ENCODE measurements around the gene MYO1G. TPM values are rescaled to one million over a fixed set of nuclear protein-coding genes. Genes with fewer than 3 reads are reported as not detected.

The MYO1G gene
- total RNA-seq, 4 donors from 2014 or later: 0.68 to 4.5 (median 1.6) TPM

GRCh38 chr7:44982535-44982923 is 3.7 kb upstream of the MYO1G start:
- H3K9me3 ChIP-seq: no peaks in the 10 kb centered on the region
- peaks cover 32% of the 10 kb centered on the region for H3K36me3 ChIP-seq
- peaks cover 55% of the 10 kb centered on the region for H3K4me1 ChIP-seq
- WGBS: 80% methylated on average over 1 of the region's 1 CpG
- no peak overlapping the region for H3K4me3 ChIP-seq
- no peaks in the 10 kb centered on the region for H3K27me3 ChIP-seq
- H3K27ac ChIP-seq: no peak overlapping the region
- DNase-seq (ENCODE audit: low spot score in 2 of 2): no peak
- TF ChIP-seq POLR2A (IDR thresholded peaks at IDR 0.05) (no peak), POLR2AphosphoS5 (IDR thresholded peaks at IDR 0.05) (no peak), EP300 (IDR thresholded peaks at IDR 0.05) (no peak), CTCF (IDR thresholded peaks at IDR 0.05) (no peak)

DNA sequence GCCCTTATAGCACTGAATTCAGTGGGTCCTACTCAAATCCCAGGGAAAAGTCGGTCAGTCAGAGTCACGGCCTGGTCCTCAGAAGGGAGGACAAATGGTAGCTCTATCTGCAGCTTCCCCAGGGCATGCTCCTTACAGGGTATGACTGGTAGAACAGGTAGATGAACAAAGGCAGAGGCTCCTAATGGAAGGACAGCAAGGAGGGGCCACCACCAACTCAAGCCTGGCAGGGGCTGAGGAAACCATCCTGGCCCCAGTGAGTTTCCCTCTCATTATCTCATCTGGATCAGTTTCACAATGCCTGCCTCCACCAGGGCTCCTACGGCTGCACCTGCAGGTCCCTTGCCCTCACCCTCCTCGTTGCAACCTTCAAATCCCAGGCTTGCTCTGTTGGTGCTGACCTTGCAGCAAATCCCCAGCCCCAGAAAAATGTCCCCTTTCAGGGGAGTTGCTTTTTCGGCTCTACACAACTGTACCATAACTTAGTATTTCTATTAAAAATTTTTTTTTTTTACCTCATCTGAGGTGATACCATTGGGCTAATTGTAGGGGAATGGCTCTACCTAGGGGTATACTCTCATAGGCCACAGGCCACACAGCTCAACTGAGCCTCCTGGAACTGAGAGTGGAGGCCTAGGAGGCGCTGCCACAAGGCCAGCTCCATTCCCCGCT is 2.4 kb upstream of the MYO1G start:
- Histone ChIP-seq H3K9me3 (no peaks in the 10 kb centered on the region), H3K36me3 (peaks cover 32% of the 10 kb centered on the region), H3K4me3 (no peak overlapping the region), H3K4me1 (peaks cover 52% of the 10 kb centered on the region), H3K27ac (peak overlapping the region; percentile 57), H3K27me3 (no peaks in the 10 kb centered on the region)
- WGBS: 77% methylated on average over 7 of the region's 7 CpGs
- DNase-seq (ENCODE audit: low spot score in 2 of 2): peak in 1 of 2 donors; percentile 47
- TF ChIP-seq CTCF (IDR thresholded peaks at IDR 0.05): no peak
- TF ChIP-seq EP300 (IDR thresholded peaks at IDR 0.05): no peak
- TF ChIP-seq POLR2AphosphoS5 (IDR thresholded peaks at IDR 0.05): no peak
- no peak for TF ChIP-seq POLR2A (IDR thresholded peaks at IDR 0.05)

- no peak for TF ChIP-seq POLR2AphosphoS5 (IDR thresholded peaks at IDR 0.05)
- no peak for TF ChIP-seq EP300 (IDR thresholded peaks at IDR 0.05)
- TF ChIP-seq POLR2A (IDR thresholded peaks at IDR 0.05): no peak
- TF ChIP-seq CTCF (IDR thresholded peaks at IDR 0.05): no peak
- Histone ChIP-seq H3K27ac (peak overlapping the region; percentile 57), H3K9me3 (no peaks in the 10 kb centered on the region), H3K27me3 (no peaks in the 10 kb centered on the region), H3K36me3 (peaks cover 33% of the 10 kb centered on the region), H3K4me3 (no peak overlapping the region), H3K4me1 (peaks cover 45% of the 10 kb centered on the region)
- DNase-seq (ENCODE audit: low spot score in 2 of 2): peak in 1 of 2 donors; percentile 65
- 35% methylated on average over 8 of the region's 8 CpGs for WGBS
These were observed 1.7 kb upstream of the MYO1G start for GRCh38 chr7:44980393-44981034.

GRCh38 chr7:44979481-44980392 is 922 bp upstream of the MYO1G start:
- Histone ChIP-seq H3K4me1 (peaks cover 37% of the 10 kb centered on the region), H3K9me3 (no peaks in the 10 kb centered on the region), H3K27me3 (no peaks in the 10 kb centered on the region), H3K36me3 (peaks cover 32% of the 10 kb centered on the region), H3K27ac (peak overlapping the region; percentile 57), H3K4me3 (no peak overlapping the region)
- DNase-seq (ENCODE audit: low spot score in 2 of 2): peak in 1 of 2 donors; percentile 53
- TF ChIP-seq EP300 (IDR thresholded peaks at IDR 0.05) (no peak), CTCF (IDR thresholded peaks at IDR 0.05) (no peak), POLR2A (IDR thresholded peaks at IDR 0.05) (no peak), POLR2AphosphoS5 (IDR thresholded peaks at IDR 0.05) (no peak)
- WGBS: 53% methylated on average over 5 of the region's 8 CpGs
